GM23338 (cell line): ENCODE data around the gene MAMLD1.

Experiments used
- CREB1 ChIP-seq: fragments of 250-450 bp; sonication (Bioruptor Pico); IDR thresholded peaks from 2 replicates; pipeline ENCODE4 v1.5.0; 2020; ENCODE audit warnings: low read depth, mild to moderate bottlenecking, moderate library complexity
- CTCF ChIP-seq, 2 experiments: fragments of 200-600 bp in 1 of 2; sonication (generic) in 1 of 2; conservative IDR thresholded peaks; 2 replicates each; pipeline versions ENCODE4 v1.5.1 to v1.6.1; 2016 to 2017; ENCODE audit warnings: antibody characterized with exemption in 2 of 2, low read depth in 2 of 2, mild to moderate bottlenecking in 2 of 2, moderate library complexity in 1 of 2
- EZH2 ChIP-seq: fragments of 200-600 bp; sonication (generic); IDR thresholded peaks from one replicate; pipeline ENCODE4 v1.8.0; 2017; ENCODE audit warnings: antibody characterized with exemption, mild to moderate bottlenecking, low read depth; ENCODE audit not compliant: unreplicated experiment
- EZH2phosphoT487 ChIP-seq: fragments of 200-600 bp; sonication (generic); IDR thresholded peaks from one replicate; pipeline ENCODE4 v1.8.1; 2018; ENCODE audit warnings: antibody characterized with exemption; ENCODE audit not compliant: unreplicated experiment
- JUNB ChIP-seq: IDR thresholded peaks from one replicate; pipeline ENCODE4 v1.6.1; 2016; ENCODE audit warnings: antibody characterized with exemption; ENCODE audit not compliant: unreplicated experiment
- NANOG ChIP-seq: IDR thresholded peaks from 2 replicates; pipeline ENCODE4 v1.6.1; 2016; ENCODE audit warnings: antibody characterized with exemption, borderline replicate concordance
- POLR2AphosphoS5 ChIP-seq: IDR thresholded peaks from 2 replicates; pipeline ENCODE4 v1.6.1; 2016; ENCODE audit warnings: antibody characterized with exemption, low read depth
- REST ChIP-seq: IDR thresholded peaks from one replicate; pipeline ENCODE4 v1.6.1; 2018; ENCODE audit warnings: antibody characterized with exemption; ENCODE audit not compliant: unreplicated experiment
- ZNF114 ChIP-seq: fragments of 250-450 bp; sonication (Bioruptor Pico); IDR thresholded peaks from 2 replicates; pipeline ENCODE4 v1.5.0; 2020; ENCODE audit warnings: mild to moderate bottlenecking, moderate library complexity
- ZNF462 ChIP-seq: fragments of 250-450 bp; sonication (Bioruptor Pico); IDR thresholded peaks from 2 replicates; pipeline ENCODE4 v1.5.0; 2020; ENCODE audit warnings: mild to moderate bottlenecking, moderate library complexity

- TF ChIP-seq CTCF (conservative IDR thresholded peaks at IDR 0.05; ENCODE audit: low read depth in 2 of 2) (no peak), CREB1 (CRISPR knock-in tag) (no peak), POLR2AphosphoS5 (no peak), EZH2phosphoT487 (no peak), EZH2 (no peak), REST (no peak), ZNF114 (CRISPR knock-in tag) (no peak), NANOG (no peak), JUNB (no peak), ZNF462 (CRISPR knock-in tag) (no peak)
These were observed 103.0 kb downstream of the MAMLD1 start for GRCh38 chrX:150465881-150466775.
